Activated CD4-positive, alpha-beta T cell treated with anti-CD3 and anti-CD28 coated beads for 36 hours (primary cell): Measurements from ENCODE around the gene IL13RA1. TPM values are rescaled to one million over a fixed set of nuclear protein-coding genes. Genes with fewer than 3 reads are reported as not detected.
A peak's percentile ranks its signal among the peaks of the same experiment; 100 is the strongest.

Experiments used
- ATAC-seq: fragments of 200-7000 bp; cut with Tn5 transposase; one replicate; pipeline ENCODE4 v1.10.0; 2021; ENCODE audit warnings: mild to moderate bottlenecking, moderate library complexity
- CTCF ChIA-PET: fragments of 350-600 bp; sonication (Branson Sonifier 250); formaldehyde crosslinking; loops from one replicate; lab custom pipeline; 2021; ENCODE audit warnings: antibody characterized with exemption; lab: Charles Lee
- POLR2A ChIA-PET: fragments of 350-600 bp; sonication (Branson Sonifier 250); formaldehyde crosslinking; loops from one replicate; lab custom pipeline; 2021; ENCODE audit warnings: antibody characterized with exemption, inconsistent platforms; lab: Charles Lee
- DNase-seq: peaks from one replicate; pipeline ENCODE4 v3.0.0-alpha.2; 2020
- H3K27ac Mint-ChIP-seq: one replicate; pipeline ENCODE4 v1.8.0; 2021; ENCODE audit warnings: mixed read lengths
- H3K27me3 Mint-ChIP-seq: one replicate; pipeline ENCODE4 v1.8.0; 2021; ENCODE audit warnings: mixed read lengths
- H3K36me3 Mint-ChIP-seq: one replicate; pipeline ENCODE4 v1.8.0; 2021; ENCODE audit warnings: low read depth, mixed read lengths
- H3K4me1 Mint-ChIP-seq: one replicate; pipeline ENCODE4 v1.8.0; 2021; ENCODE audit warnings: mixed read lengths
- H3K4me3 Mint-ChIP-seq: one replicate; pipeline ENCODE4 v1.8.0; 2021; ENCODE audit warnings: mild to moderate bottlenecking, moderate library complexity, mixed read lengths
- H3K9me3 Mint-ChIP-seq: one replicate; pipeline ENCODE4 v1.8.0; 2021; ENCODE audit warnings: low read depth, mixed read lengths
- intact Hi-C, 2 experiments: fragments of 100-400 bp; cut with DNase I in 1 of 2; cut with micrococcal nuclease in 1 of 2; formaldehyde crosslinking; loops; one replicate each; pipeline versions ENCODE4 v1.14.2 to v1.15.1; 2022 to 2024; cut with DNase I, micrococcal nuclease
- total RNA-seq, 2 experiments: library from RNA; stranded (reverse); gene quantifications; one replicate each; pipeline ENCODE4 v1.2.3, GENCODE V29; 2021

IL13RA1 gene
- under 1 TPM; 0.81 to 0.98 TPM for total RNA-seq

- POLR2A ChIA-PET, result no interaction called here
- DNase-seq, result peak; percentile 46
- H3K27ac Mint-ChIP-seq, result no peak within 1 kb of the TSS
These were observed at the start of gene IL13RA1 for GRCh38 chrX:118726887-118727685. Gene IL13RA1, plus strand, starts transcription at chrX:118727606. Its CDS starts 33 bp downstream, at chrX:118727639.

GRCh38 chrX:118679290-118679689 lies 48.1 kb upstream of the IL13RA1 start:
- POLR2A ChIA-PET, result no interaction called here
- H3K4me3 Mint-ChIP-seq, result no peak overlapping the region

More at GRCh38 chrX:118726887-118727685, at the start of gene IL13RA1:
- Mint-ChIP-seq H3K36me3 (no peaks in the 10 kb centered on the region), H3K4me1 (peaks cover 5% of the 10 kb centered on the region), H3K27me3 (peaks cover 15% of the 10 kb centered on the region), H3K9me3 (no peaks in the 10 kb centered on the region), H3K4me3 (peak within 1 kb of the TSS; percentile 47)
- ATAC-seq, result peak; percentile 83
- CTCF ChIA-PET, result interaction anchor here (0.6 kb wide), 1 partner anchor 273 kb away, joined by 3 read pairs; no protein-coding TSS in a partner anchor
- intact Hi-C loops, result no loop called here

GRCh38 chrX:118682258-118683014 lies 45.0 kb upstream of the IL13RA1 start:
- Mint-ChIP-seq H3K27ac (no peak overlapping the region), H3K4me1 (no peaks in the 10 kb centered on the region), H3K9me3 (no peaks in the 10 kb centered on the region), H3K4me3 (no peak overlapping the region), H3K36me3 (peaks cover 8% of the 10 kb centered on the region), H3K27me3 (no peaks in the 10 kb centered on the region)
- DNase-seq (no peak), ATAC-seq (no peak)
- POLR2A ChIA-PET, result no interaction called here
- CTCF ChIA-PET, result no interaction called here
- intact Hi-C loops, result no loop called here

More at GRCh38 chrX:118679290-118679689, 48.1 kb upstream of the IL13RA1 start:
- H3K4me1 Mint-ChIP-seq, result peaks cover 2% of the 10 kb centered on the region
- ATAC-seq (no peak), DNase-seq (no peak)
- H3K27me3 Mint-ChIP-seq, result no peaks in the 10 kb centered on the region
- no peak overlapping the region for H3K27ac Mint-ChIP-seq
- intact Hi-C loops, result no loop called here
- H3K9me3 Mint-ChIP-seq, result no peaks in the 10 kb centered on the region
- H3K36me3 Mint-ChIP-seq, result peaks cover 10% of the 10 kb centered on the region
- CTCF ChIA-PET, result no interaction called here

- DNase-seq, result no peak
- ATAC-seq, result no peak
- Mint-ChIP-seq H3K4me1 (no peaks in the 10 kb centered on the region), H3K4me3 (no peak overlapping the region), H3K27ac (no peak overlapping the region), H3K36me3 (peaks cover 15% of the 10 kb centered on the region), H3K27me3 (no peaks in the 10 kb centered on the region), H3K9me3 (no peaks in the 10 kb centered on the region)
- ChIA-PET POLR2A (no interaction called here), CTCF (interaction anchor here (1.1 to 1.2 kb wide), 2 partner anchors 9 to 58 kb away, joined by 3 read pairs; no protein-coding TSS in a partner anchor)
- intact Hi-C loops, result no loop called here
These were observed 42.0 kb upstream of the IL13RA1 start for GRCh38 chrX:118685393-118685792.

- Mint-ChIP-seq H3K36me3 (peaks cover 8% of the 10 kb centered on the region), H3K27ac (no peak overlapping the region), H3K4me1 (no peaks in the 10 kb centered on the region), H3K9me3 (no peaks in the 10 kb centered on the region), H3K4me3 (no peak overlapping the region), H3K27me3 (no peaks in the 10 kb centered on the region)
- intact Hi-C loops, result no loop called here
- no peak for DNase-seq
- ChIA-PET CTCF (interaction anchor here (0.6 to 1.3 kb wide), 2 partner anchors 18 to 119 kb away, joined by 3 read pairs; no protein-coding TSS in a partner anchor), POLR2A (no interaction called here)
- ATAC-seq, result no peak
These were observed 38.5 kb upstream of the IL13RA1 start for GRCh38 chrX:118688935-118689334.

- no peaks in the 10 kb centered on the region for H3K9me3 Mint-ChIP-seq
- no peaks in the 10 kb centered on the region for H3K27me3 Mint-ChIP-seq
- no peak overlapping the region for H3K27ac Mint-ChIP-seq
- CTCF ChIA-PET, result no interaction called here
- H3K4me3 Mint-ChIP-seq, result no peak overlapping the region
- H3K4me1 Mint-ChIP-seq, result no peaks in the 10 kb centered on the region
- ATAC-seq (no peak), DNase-seq (no peak)
- POLR2A ChIA-PET, result no interaction called here
- intact Hi-C loops, result no loop called here
- H3K36me3 Mint-ChIP-seq, result peaks cover 6% of the 10 kb centered on the region
These were observed 33.6 kb upstream of the IL13RA1 start for GRCh38 chrX:118693843-118694242.

- intact Hi-C loops, result no loop called here
- POLR2A ChIA-PET, result no interaction called here
- H3K36me3 Mint-ChIP-seq, result peaks cover 4% of the 10 kb centered on the region
- no peak overlapping the region for H3K4me3 Mint-ChIP-seq
- H3K4me1 Mint-ChIP-seq, result no peaks in the 10 kb centered on the region
- no peak for ATAC-seq
- CTCF ChIA-PET, result no interaction called here
- no peak overlapping the region for H3K27ac Mint-ChIP-seq
- H3K9me3 Mint-ChIP-seq, result no peaks in the 10 kb centered on the region
- DNase-seq, result no peak
- no peaks in the 10 kb centered on the region for H3K27me3 Mint-ChIP-seq
These were observed 32.8 kb upstream of the IL13RA1 start for GRCh38 chrX:118694638-118695037.

GRCh38 chrX:118698516-118699170 lies 28.8 kb upstream of the IL13RA1 start:
- Mint-ChIP-seq H3K27ac (no peak overlapping the region), H3K4me1 (no peaks in the 10 kb centered on the region), H3K36me3 (no peaks in the 10 kb centered on the region), H3K4me3 (no peak overlapping the region), H3K27me3 (no peaks in the 10 kb centered on the region), H3K9me3 (no peaks in the 10 kb centered on the region)
- ATAC-seq, result no peak
- intact Hi-C loops, result no loop called here
- CTCF ChIA-PET, result no interaction called here
- DNase-seq, result no peak
- POLR2A ChIA-PET, result no interaction called here

- Mint-ChIP-seq H3K27me3 (no peaks in the 10 kb centered on the region), H3K4me1 (no peaks in the 10 kb centered on the region)
These were observed 24.7 kb upstream of the IL13RA1 start for GRCh38 chrX:118702741-118703140.

GRCh38 chrX:118706681-118707080 lies 20.7 kb upstream of the IL13RA1 start:
- Mint-ChIP-seq H3K36me3 (no peaks in the 10 kb centered on the region), H3K4me1 (peaks cover 4% of the 10 kb centered on the region), H3K9me3 (no peaks in the 10 kb centered on the region), H3K27me3 (no peaks in the 10 kb centered on the region), H3K4me3 (no peak overlapping the region), H3K27ac (no peak overlapping the region)
- intact Hi-C loops, result no loop called here
- ATAC-seq (no peak), DNase-seq (no peak)
- CTCF ChIA-PET, result interaction anchor here (0.6 kb wide), 1 partner anchor 17 kb away, joined by 3 read pairs; no protein-coding TSS in a partner anchor
- POLR2A ChIA-PET, result no interaction called here

More at GRCh38 chrX:118702741-118703140, 24.7 kb upstream of the IL13RA1 start:
- no peaks in the 10 kb centered on the region for H3K36me3 Mint-ChIP-seq
- ChIA-PET POLR2A (no interaction called here), CTCF (no interaction called here)
- no peak overlapping the region for H3K4me3 Mint-ChIP-seq
- intact Hi-C loops, result no loop called here
- no peak overlapping the region for H3K27ac Mint-ChIP-seq
- no peaks in the 10 kb centered on the region for H3K9me3 Mint-ChIP-seq
- DNase-seq (no peak), ATAC-seq (no peak)

- H3K36me3 Mint-ChIP-seq, result no peaks in the 10 kb centered on the region
These were observed 12.9 kb upstream of the IL13RA1 start for GRCh38 chrX:118714521-118714920.

More at GRCh38 chrX:118714521-118714920, 12.9 kb upstream of the IL13RA1 start:
- ChIA-PET CTCF (no interaction called here), POLR2A (no interaction called here)
- DNase-seq, result no peak
- H3K9me3 Mint-ChIP-seq, result no peaks in the 10 kb centered on the region
- no peak for ATAC-seq
- H3K27ac Mint-ChIP-seq, result no peak overlapping the region
- intact Hi-C loops, result no loop called here
- H3K4me3 Mint-ChIP-seq, result no peak overlapping the region
- H3K4me1 Mint-ChIP-seq, result no peaks in the 10 kb centered on the region
- H3K27me3 Mint-ChIP-seq, result no peaks in the 10 kb centered on the region
